Nephron (organoid): Measurements from ENCODE around the gene HMCN2.

Source experiments
- H3K27ac Mint-ChIP-seq, 3 experiments: 2 replicates each; pipeline ENCODE4 v1.8.0; 2020; ENCODE audit warnings: mixed read lengths in 3 of 3, mild to moderate bottlenecking in 2 of 3, moderate library complexity in 1 of 3
- H3K27me3 Mint-ChIP-seq: 2 replicates; pipeline ENCODE4 v1.8.0; 2021; ENCODE audit warnings: low read depth, mild to moderate bottlenecking, moderate library complexity, mixed read lengths
- H3K36me3 Mint-ChIP-seq: 2 replicates; pipeline ENCODE4 v1.8.0; 2020; ENCODE audit warnings: low read depth, mixed read lengths
- H3K4me1 Mint-ChIP-seq: 2 replicates; pipeline ENCODE4 v1.8.0; 2020; ENCODE audit warnings: mixed read lengths
- H3K4me3 Mint-ChIP-seq, 3 experiments: 2 replicates each; pipeline ENCODE4 v1.8.0; 2020; ENCODE audit warnings: mild to moderate bottlenecking in 3 of 3, mixed read lengths in 3 of 3, moderate library complexity in 2 of 3
- H3K9me3 Mint-ChIP-seq: 2 replicates; pipeline ENCODE4 v1.8.0; 2020; ENCODE audit warnings: mixed read lengths
- CTCF ChIP-seq, 3 experiments: fragments of 200-600 bp; sonication (generic); IDR thresholded peaks; one replicate each; pipeline ENCODE4 v1.5.0; 2021; ENCODE audit warnings: antibody characterized with exemption in 3 of 3; ENCODE audit not compliant: unreplicated experiment in 3 of 3

HMCN2 gene

GRCh38 chr9:130320723-130321481, 55.3 kb downstream of the HMCN2 start:
- Mint-ChIP-seq H3K27me3 (peaks cover 81% of the 10 kb centered on the region), H3K27ac (no peak overlapping the region), H3K9me3 (no peaks in the 10 kb centered on the region), H3K4me3 (no peak overlapping the region), H3K4me1 (peaks cover 43% of the 10 kb centered on the region), H3K36me3 (no peaks in the 10 kb centered on the region)
- TF ChIP-seq CTCF (IDR thresholded peaks at IDR 0.05; ENCODE audit: unreplicated experiment in 3 of 3): no peak

GRCh38 chr9:130321539-130321938, 56.0 kb downstream of the HMCN2 start:
- Mint-ChIP-seq H3K36me3 (no peaks in the 10 kb centered on the region), H3K27me3 (peaks cover 87% of the 10 kb centered on the region), H3K9me3 (no peaks in the 10 kb centered on the region), H3K27ac (no peak overlapping the region), H3K4me3 (no peak overlapping the region), H3K4me1 (peaks cover 43% of the 10 kb centered on the region)
- no peak for TF ChIP-seq CTCF (IDR thresholded peaks at IDR 0.05; ENCODE audit: unreplicated experiment in 3 of 3)

- peaks cover 36% of the 10 kb centered on the region for H3K4me1 Mint-ChIP-seq
- no peak for TF ChIP-seq CTCF (IDR thresholded peaks at IDR 0.05; ENCODE audit: unreplicated experiment in 3 of 3)
- no peak overlapping the region for H3K27ac Mint-ChIP-seq
- no peaks in the 10 kb centered on the region for H3K36me3 Mint-ChIP-seq
- H3K4me3 Mint-ChIP-seq: no peak overlapping the region
- H3K9me3 Mint-ChIP-seq: no peaks in the 10 kb centered on the region
- H3K27me3 Mint-ChIP-seq: peaks cover 89% of the 10 kb centered on the region
Observed at GRCh38 chr9:130323051-130323745, 57.6 kb downstream of the HMCN2 start.

- peaks cover 46% of the 10 kb centered on the region for H3K4me1 Mint-ChIP-seq
- no peak for TF ChIP-seq CTCF (IDR thresholded peaks at IDR 0.05; ENCODE audit: unreplicated experiment in 3 of 3)
- no peaks in the 10 kb centered on the region for H3K9me3 Mint-ChIP-seq
- H3K36me3 Mint-ChIP-seq: no peaks in the 10 kb centered on the region
- H3K4me3 Mint-ChIP-seq: no peak overlapping the region
- no peak overlapping the region for H3K27ac Mint-ChIP-seq
- peaks cover 95% of the 10 kb centered on the region for H3K27me3 Mint-ChIP-seq
Observed at GRCh38 chr9:130325921-130326320, 60.4 kb downstream of the HMCN2 start.

GRCh38 chr9:130327070-130327780, 61.7 kb downstream of the HMCN2 start:
- Mint-ChIP-seq H3K9me3 (no peaks in the 10 kb centered on the region), H3K4me1 (peaks cover 49% of the 10 kb centered on the region), H3K27ac (no peak overlapping the region), H3K4me3 (no peak overlapping the region), H3K36me3 (no peaks in the 10 kb centered on the region), H3K27me3 (peaks cover 94% of the 10 kb centered on the region)
- peak in 2 of 3 experiments; percentile 23 to 36 for TF ChIP-seq CTCF (IDR thresholded peaks at IDR 0.05; ENCODE audit: unreplicated experiment in 3 of 3)
